ENCODE data around the gene CCDC12. TPM values are rescaled to one million over a fixed set of nuclear protein-coding genes. Genes with fewer than 3 reads are reported as not detected.

CCDC12 gene
- polyA plus RNA-seq, 1 of the 3 experiments (the other 2 are of a cell fraction): 105 TPM

- H2AFZ ChIP-seq (ENCODE audit: low read depth): no peak overlapping the region
- no peaks in the 10 kb centered on the region for H3K9me2 ChIP-seq
- TF ChIP-seq, protein P1, sequence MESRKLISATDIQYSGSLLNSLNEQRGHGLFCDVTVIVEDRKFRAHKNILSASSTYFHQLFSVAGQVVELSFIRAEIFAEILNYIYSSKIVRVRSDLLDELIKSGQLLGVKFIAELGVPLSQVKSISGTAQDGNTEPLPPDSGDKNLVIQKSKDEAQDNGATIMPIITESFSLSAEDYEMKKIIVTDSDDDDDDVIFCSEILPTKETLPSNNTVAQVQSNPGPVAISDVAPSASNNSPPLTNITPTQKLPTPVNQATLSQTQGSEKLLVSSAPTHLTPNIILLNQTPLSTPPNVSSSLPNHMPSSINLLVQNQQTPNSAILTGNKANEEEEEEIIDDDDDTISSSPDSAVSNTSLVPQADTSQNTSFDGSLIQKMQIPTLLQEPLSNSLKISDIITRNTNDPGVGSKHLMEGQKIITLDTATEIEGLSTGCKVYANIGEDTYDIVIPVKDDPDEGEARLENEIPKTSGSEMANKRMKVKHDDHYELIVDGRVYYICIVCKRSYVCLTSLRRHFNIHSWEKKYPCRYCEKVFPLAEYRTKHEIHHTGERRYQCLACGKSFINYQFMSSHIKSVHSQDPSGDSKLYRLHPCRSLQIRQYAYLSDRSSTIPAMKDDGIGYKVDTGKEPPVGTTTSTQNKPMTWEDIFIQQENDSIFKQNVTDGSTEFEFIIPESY (IDR thresholded peaks at IDR 0.05; ENCODE audit: borderline replicate concordance, low read depth): no peak
- TF ChIP-seq RCOR1 (IDR thresholded peaks at IDR 0.05; ENCODE audit: low read length) (no peak), EZH2phosphoT487 (IDR thresholded peaks at IDR 0.05; ENCODE audit: borderline replicate concordance, low read depth) (no peak), ELF1 (IDR thresholded peaks at IDR 0.05) (no peak), JUND (IDR thresholded peaks at IDR 0.05) (no peak), TEAD4 (IDR thresholded peaks at IDR 0.05; ENCODE audit: borderline replicate concordance, insufficient read depth) (no peak), EP300 (IDR thresholded peaks at IDR 0.05; ENCODE audit: borderline replicate concordance in 1 of 2, low read depth in 1 of 2, low read length in 1 of 2) (no peak), MXI1 (IDR thresholded peaks at IDR 0.05; ENCODE audit: low read depth, low read length) (no peak)
- TF ChIP-seq, protein P2, sequence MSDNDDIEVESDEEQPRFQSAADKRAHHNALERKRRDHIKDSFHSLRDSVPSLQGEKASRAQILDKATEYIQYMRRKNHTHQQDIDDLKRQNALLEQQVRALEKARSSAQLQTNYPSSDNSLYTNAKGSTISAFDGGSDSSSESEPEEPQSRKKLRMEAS (IDR thresholded peaks at IDR 0.05; ENCODE audit: low read depth): no peak
- H3F3A ChIP-seq (replicated peaks; ENCODE audit: insufficient read depth): peaks cover 4% of the 10 kb centered on the region
- no peak overlapping the region for H3K4me2 ChIP-seq
- no peaks in the 10 kb centered on the region for H4K20me1 ChIP-seq (ENCODE audit: insufficient read depth)
- no peak overlapping the region for H3K27ac ChIP-seq (ENCODE audit: low read depth in 2 of 2, low read length in 1 of 2)
- POLR2A ChIA-PET: interaction anchor here (0.9 to 1.5 kb wide), 6 partner anchors 27 to 207 kb away, joined by 3 to 10 read pairs (median 3); partner anchors contain the start of gene CCDC12
- H3K27me3 ChIP-seq (ENCODE audit: insufficient read depth): no peaks in the 10 kb centered on the region
- CTCF ChIA-PET: interaction anchor here (0.7 to 2.6 kb wide), 58 partner anchors 10 to 426 kb away, joined by 3 to 70 read pairs (median 6); partner anchors contain the start of genes MYL3, PTH1R and TMIE
- no peak overlapping the region; a peak in 1 of 4 replicates for H3K4me3 ChIP-seq (ENCODE audit: low read depth in 2 of 2, low read length in 1 of 2)
- peaks cover 9 to 19% of the 10 kb centered on the region in 2 experiments for H3K4me1 ChIP-seq (ENCODE audit: control insufficient read depth in 1 of 2, insufficient read depth in 2 of 2, low read depth in 1 of 2, low read length in 1 of 2)
- no peaks in the 10 kb centered on the region for H3K9me3 ChIP-seq
- 74% methylated on average over 4 of the region's 8 CpGs for WGBS (ENCODE audit: low lambda C conversion rate)
- H3K79me2 ChIP-seq (ENCODE audit: insufficient read depth): no peaks in the 10 kb centered on the region
- no peaks in the 10 kb centered on the region for H3K36me3 ChIP-seq (replicated peaks in 1 of 2; ENCODE audit: control insufficient read depth in 1 of 2, insufficient read depth in 2 of 2, low read length in 1 of 2)
- DNase-seq: no peak
- H3K9ac ChIP-seq: no peak overlapping the region
These were observed 67.5 kb downstream of the CCDC12 start for GRCh38 chr3:46908986-46909534.

DNA sequence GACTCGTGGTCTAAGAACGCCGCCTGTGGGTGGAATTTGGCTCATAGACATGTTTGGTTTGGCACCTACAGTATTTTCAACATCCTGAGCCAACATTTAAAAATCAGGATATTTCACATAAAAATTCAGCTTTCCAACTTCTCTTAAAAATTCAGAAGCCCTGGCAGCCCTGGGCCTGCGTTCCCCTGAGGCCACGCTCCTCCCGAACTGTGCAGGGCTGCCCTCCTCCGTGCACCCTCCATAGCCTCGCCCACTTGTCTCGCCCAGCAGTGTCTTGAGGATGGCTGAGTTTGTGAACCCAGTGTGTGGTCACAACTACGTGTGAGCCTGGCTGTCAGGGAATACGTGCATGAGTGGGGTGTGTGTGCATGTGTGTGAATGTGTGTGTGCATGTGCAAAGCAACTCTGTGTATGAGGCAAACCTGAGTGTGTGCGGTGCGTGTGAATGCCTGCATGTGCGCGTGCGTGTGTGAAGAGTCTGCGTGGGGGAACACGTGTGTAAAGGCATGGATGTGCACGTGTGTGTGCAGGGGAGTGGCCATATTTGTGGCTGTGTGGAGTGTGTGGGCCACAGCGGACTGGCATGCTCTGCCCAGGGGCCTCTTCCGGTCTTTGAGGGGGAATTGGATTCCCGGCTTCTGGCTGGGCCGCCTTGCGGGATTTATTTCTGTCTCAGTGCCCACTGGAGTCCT lies 68.1 kb downstream of the CCDC12 start:
- H3F3A ChIP-seq (replicated peaks; ENCODE audit: insufficient read depth): peaks cover 4% of the 10 kb centered on the region
- H3K4me2 ChIP-seq: no peak overlapping the region
- POLR2A ChIA-PET: interaction anchor here (1.0 to 1.5 kb wide), 3 partner anchors 63 to 206 kb away, joined by 3 to 10 read pairs (median 3); no protein-coding TSS in a partner anchor
- WGBS (ENCODE audit: low lambda C conversion rate): 85% methylated on average over 24 of the region's 24 CpGs
- no peaks in the 10 kb centered on the region for H3K36me3 ChIP-seq (replicated peaks in 1 of 2; ENCODE audit: control insufficient read depth in 1 of 2, insufficient read depth in 2 of 2, low read length in 1 of 2)
- no peak overlapping the region for H3K4me3 ChIP-seq (ENCODE audit: low read depth in 2 of 2, low read length in 1 of 2)
- no peaks in the 10 kb centered on the region for H4K20me1 ChIP-seq (ENCODE audit: insufficient read depth)
- H3K79me2 ChIP-seq (ENCODE audit: insufficient read depth): no peaks in the 10 kb centered on the region
- H3K9me2 ChIP-seq: no peaks in the 10 kb centered on the region
- H3K27ac ChIP-seq (ENCODE audit: low read depth in 2 of 2, low read length in 1 of 2): no peak overlapping the region
- H3K9ac ChIP-seq: no peak overlapping the region
- DNase-seq: no peak
- H2AFZ ChIP-seq (ENCODE audit: low read depth): no peak overlapping the region
- H3K27me3 ChIP-seq (ENCODE audit: insufficient read depth): no peaks in the 10 kb centered on the region
- peaks cover 2 to 13% of the 10 kb centered on the region in 2 experiments; a peak in 3 of 4 replicates for H3K4me1 ChIP-seq (ENCODE audit: control insufficient read depth in 1 of 2, insufficient read depth in 2 of 2, low read depth in 1 of 2, low read length in 1 of 2)
- TF ChIP-seq RAD21 (IDR thresholded peaks at IDR 0.05; ENCODE audit: low read length): peak; percentile 36
- no peak for TF ChIP-seq TEAD4 (IDR thresholded peaks at IDR 0.05; ENCODE audit: borderline replicate concordance, insufficient read depth)
- TF ChIP-seq, protein P3, sequence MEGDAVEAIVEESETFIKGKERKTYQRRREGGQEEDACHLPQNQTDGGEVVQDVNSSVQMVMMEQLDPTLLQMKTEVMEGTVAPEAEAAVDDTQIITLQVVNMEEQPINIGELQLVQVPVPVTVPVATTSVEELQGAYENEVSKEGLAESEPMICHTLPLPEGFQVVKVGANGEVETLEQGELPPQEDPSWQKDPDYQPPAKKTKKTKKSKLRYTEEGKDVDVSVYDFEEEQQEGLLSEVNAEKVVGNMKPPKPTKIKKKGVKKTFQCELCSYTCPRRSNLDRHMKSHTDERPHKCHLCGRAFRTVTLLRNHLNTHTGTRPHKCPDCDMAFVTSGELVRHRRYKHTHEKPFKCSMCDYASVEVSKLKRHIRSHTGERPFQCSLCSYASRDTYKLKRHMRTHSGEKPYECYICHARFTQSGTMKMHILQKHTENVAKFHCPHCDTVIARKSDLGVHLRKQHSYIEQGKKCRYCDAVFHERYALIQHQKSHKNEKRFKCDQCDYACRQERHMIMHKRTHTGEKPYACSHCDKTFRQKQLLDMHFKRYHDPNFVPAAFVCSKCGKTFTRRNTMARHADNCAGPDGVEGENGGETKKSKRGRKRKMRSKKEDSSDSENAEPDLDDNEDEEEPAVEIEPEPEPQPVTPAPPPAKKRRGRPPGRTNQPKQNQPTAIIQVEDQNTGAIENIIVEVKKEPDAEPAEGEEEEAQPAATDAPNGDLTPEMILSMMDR (IDR thresholded peaks at IDR 0.05): peak; percentile 15; the same call in 1 of the 2 replicates
- CTCF ChIA-PET: interaction anchor here (1.0 to 2.6 kb wide), 32 partner anchors 9 to 425 kb away, joined by 3 to 70 read pairs (median 12); partner anchors contain the start of genes MYL3, PTH1R and TMIE
- H3K9me3 ChIP-seq: no peaks in the 10 kb centered on the region

All from SK-N-SH (cell line).